A549 (cell line): ENCODE results near the gene TMEM219. TPM values are rescaled to one million over a fixed set of nuclear protein-coding genes. Genes with fewer than 3 reads are reported as not detected.
A peak's percentile ranks its signal among the peaks of the same experiment; 100 is the strongest.

Experiments used
- ATAC-seq, 2 experiments: fragments of 200-7000 bp in 1 of 2; fragments of >200 bp in 1 of 2; cut with Nextera tagmentation in 1 of 2; cut with Tn5 transposase in 1 of 2; 3 replicates each; pipeline versions ENCODE4 v1.8.0 to v1.9.1; 2018 to 2020; ENCODE audit warnings: mild to moderate bottlenecking in 1 of 2, moderate library complexity in 1 of 2
- CTCF ChIA-PET: fragments of 300-600 bp; sonication (Branson Sonifier 250); formaldehyde crosslinking; extraction: SDS; loops from one replicate; lab custom pipeline; 2021; ENCODE audit warnings: antibody characterized with exemption, inconsistent platforms; lab: Yijun Ruan, JAX
- POLR2A ChIA-PET: fragments of 350-600 bp; formaldehyde crosslinking; extraction: SDS; loops from one replicate; lab custom pipeline; 2021; ENCODE audit warnings: antibody characterized with exemption, inconsistent platforms; lab: Yijun Ruan, JAX
- DNase-seq, 2 experiments: peaks; one replicate each; pipeline versions ENCODE4 v3.0.0 to v3.0.0-alpha.2; 2011 to 2016; ENCODE audit warnings: low read depth in 1 of 2, low spot score in 1 of 2
- FAIRE-seq: peaks from 2 replicates; lab custom pipeline; 2011; peaks lifted over from hg19 to GRCh38; lab: Jason Lieb, UNC
- H3K27ac ChIP-seq, 2 experiments: fragments of >200 bp; sonication (Bioruptor Twin); formaldehyde crosslinking; 3 replicates each; pipeline ENCODE4 v1.5.1; 2016 to 2017
- H3K4me1 ChIP-seq: fragments of >200 bp; sonication (Bioruptor Twin); formaldehyde crosslinking; 3 replicates; pipeline ENCODE4 v1.6.1; 2016
- H3K4me2 ChIP-seq: fragments of >200 bp; sonication (Bioruptor Twin); formaldehyde crosslinking; 3 replicates; pipeline ENCODE4 v1.6.1; 2016
- H3K4me3 ChIP-seq: fragments of >200 bp; sonication (Bioruptor Twin); formaldehyde crosslinking; 3 replicates; pipeline ENCODE4 v1.5.1; 2016
- H3K9me3 ChIP-seq: fragments of >200 bp; sonication (Bioruptor Twin); formaldehyde crosslinking; 3 replicates; pipeline ENCODE4 v1.6.1; 2016
- BHLHE40 ChIP-seq: IDR thresholded peaks from 2 replicates; pipeline ENCODE4 v1.6.1; 2012; ENCODE audit warnings: low read depth, low read length, inconsistent platforms
- CBX2 ChIP-seq: fragments of 200-600 bp; sonication (generic); IDR thresholded peaks from 2 replicates; pipeline ENCODE4 v1.6.1; 2016; ENCODE audit warnings: low read depth, mild to moderate bottlenecking, borderline replicate concordance
- EHF ChIP-seq: fragments of 250-450 bp; sonication (Bioruptor Pico); IDR thresholded peaks from 2 replicates; pipeline ENCODE4 v1.5.0; 2020; ENCODE audit warnings: mild to moderate bottlenecking
- EP300 ChIP-seq, 2 experiments: fragments of >200 bp; sonication (Bioruptor Twin); formaldehyde crosslinking; IDR thresholded peaks; 2 replicates in 1 of 2; 3 replicates in 1 of 2; pipeline ENCODE4 v1.6.1; 2016 to 2017
- ESRRA ChIP-seq: fragments of 150-350 bp; IDR thresholded peaks from 2 replicates; pipeline ENCODE4 v1.6.1; 2014; ENCODE audit warnings: mild to moderate bottlenecking, low read length, borderline replicate concordance
- FOSL2 ChIP-seq, 2 experiments: fragments of 450-650 bp in 1 of 2; fragments of >200 bp in 1 of 2; sonication (Bioruptor Twin) in 1 of 2; formaldehyde crosslinking; IDR thresholded peaks; 2 replicates each; pipeline versions ENCODE4 v1.5.0 to v1.6.1; 2016 to 2020; ENCODE audit warnings: mild to moderate bottlenecking in 1 of 2, moderate library complexity in 1 of 2
- HDAC2 ChIP-seq: fragments of 200-600 bp; sonication (generic); IDR thresholded peaks from 2 replicates; pipeline ENCODE4 v1.6.1; 2016
- HES2 ChIP-seq: fragments of >200 bp; sonication (Bioruptor Twin); formaldehyde crosslinking; IDR thresholded peaks from 2 replicates; pipeline ENCODE4 v1.6.1; 2016
- HOXB13 ChIP-seq: fragments of 250-450 bp; sonication (Bioruptor Pico); IDR thresholded peaks from 2 replicates; pipeline ENCODE4 v1.5.0; 2020; ENCODE audit warnings: low read depth, mild to moderate bottlenecking, moderate library complexity
- JUN ChIP-seq, 2 experiments: fragments of >200 bp; sonication (Bioruptor Twin); formaldehyde crosslinking; IDR thresholded peaks; 2 replicates in 1 of 2; 3 replicates in 1 of 2; pipeline ENCODE4 v1.6.1; 2016 to 2017
- KDM1A ChIP-seq: fragments of 200-600 bp; sonication (generic); IDR thresholded peaks from 2 replicates; pipeline ENCODE4 v1.6.1; 2016; ENCODE audit warnings: low read depth, mild to moderate bottlenecking
- MAX ChIP-seq: IDR thresholded peaks from 2 replicates; pipeline ENCODE4 v1.6.1; 2012
- MAZ ChIP-seq: fragments of 150-350 bp; IDR thresholded peaks from 2 replicates; pipeline ENCODE4 v1.6.1; 2014; ENCODE audit warnings: antibody characterized with exemption, low read depth, low read length, borderline replicate concordance
- RAD21 ChIP-seq, 2 experiments: fragments of >200 bp in 1 of 2; sonication (Bioruptor Twin) in 1 of 2; formaldehyde crosslinking in 1 of 2; IDR thresholded peaks in 1 of 2; conservative IDR thresholded peaks in 1 of 2; 2 replicates in 1 of 2; 3 replicates in 1 of 2; pipeline ENCODE4 v1.6.1; 2012 to 2018; ENCODE audit warnings: inconsistent platforms in 1 of 2
- REST ChIP-seq: fragments of 200-600 bp; sonication (generic); IDR thresholded peaks from 2 replicates; pipeline ENCODE4 v1.6.1; 2016; ENCODE audit warnings: antibody characterized with exemption, mild to moderate bottlenecking, moderate library complexity
- RNF2 ChIP-seq: fragments of 200-600 bp; sonication (generic); IDR thresholded peaks from 2 replicates; pipeline ENCODE4 v1.6.1; 2016; ENCODE audit warnings: low read depth, mild to moderate bottlenecking, antibody characterized with exemption, moderate library complexity, borderline replicate concordance
- SREBF2 ChIP-seq: fragments of 450-650 bp; IDR thresholded peaks from 2 replicates; pipeline ENCODE4 v1.6.1; 2014; ENCODE audit warnings: mild to moderate bottlenecking, moderate library complexity
- TFCP2L1 ChIP-seq: fragments of 250-450 bp; sonication (Bioruptor Pico); IDR thresholded peaks from 2 replicates; pipeline ENCODE4 v1.5.0; 2021; ENCODE audit warnings: mild to moderate bottlenecking
- ZC3H11A ChIP-seq: fragments of 450-650 bp; IDR thresholded peaks from 2 replicates; pipeline ENCODE4 v1.6.1; 2014; ENCODE audit warnings: antibody characterized with exemption, mild to moderate bottlenecking
- ZFP36 ChIP-seq: fragments of 450-650 bp; IDR thresholded peaks from 2 replicates; pipeline ENCODE4 v1.6.1; 2014; ENCODE audit warnings: borderline replicate concordance; ENCODE audit not compliant: partially characterized antibody
- WGBS: methylation state at CpG from one replicate; pipeline ENCODE4 v1.1.6; 2017; ENCODE audit errors: missing lambda C conversion rate; 5-methylcytosine and 5-hydroxymethylcytosine counted together
- polyA plus RNA-seq, 4 experiments: library from polyadenylated mRNA; depleted of rRNA in 3 of 4; stranded (reverse); fragments of >200 nt; fragmentation: RNase III in 1 of 4; extraction: RNeasy Plus Mini Kit Qiagen cat#74134 plus additional on column Dnase treatment in 1 of 4; gene quantifications; 2 replicates in 3 of 4; 3 replicates in 1 of 4; pipeline ENCODE4 v1.2.3, GENCODE V29; 2011 to 2017
- TF ChIP-seq, protein P1 (sequence below): fragments of >200 bp; sonication (Bioruptor Twin); formaldehyde crosslinking; IDR thresholded peaks from 3 replicates; pipeline ENCODE4 v1.5.1; 2016
- TF ChIP-seq, protein P2 (sequence below): fragments of 150-350 bp; IDR thresholded peaks from 2 replicates; pipeline ENCODE4 v1.6.1; 2014; ENCODE audit warnings: low read depth, mild to moderate bottlenecking, low read length

Gene TMEM219
- polyA plus RNA-seq, 2 of the 4 experiments (the other 2 are of a cell fraction): 65.1 to 74.4 TPM

- Histone ChIP-seq H3K9me3 (peaks cover 4% of the 10 kb centered on the region; the same call in 1 of the 3 replicates), H3K4me3 (peak overlapping the region; percentile 67), H3K27ac (peak overlapping the region; percentile 90 to 98), H3K4me1 (peaks cover 19% of the 10 kb centered on the region), H3K4me2 (peak overlapping the region; percentile 97)
- ChIA-PET CTCF (interaction anchor here (0.6 to 2.7 kb wide), 11 partner anchors 9 to 126 kb away, joined by 3 to 18 read pairs (median 3); partner anchors contain the start of genes TBX6, TLCD3B and TMEM219), POLR2A (interaction anchor here (1.4 to 1.9 kb wide), 2 partner anchors 73 to 75 kb away, joined by 3 to 12 read pairs; partner anchors contain the start of genes ASPHD1 and SEZ6L2)
- 6% methylated on average over 21 of the region's 31 CpGs for WGBS
- TF ChIP-seq EHF (CRISPR knock-in tag): no peak
- no peak for TF ChIP-seq BHLHE40
- TF ChIP-seq ZFP36: no peak
- TF ChIP-seq, protein P1, sequence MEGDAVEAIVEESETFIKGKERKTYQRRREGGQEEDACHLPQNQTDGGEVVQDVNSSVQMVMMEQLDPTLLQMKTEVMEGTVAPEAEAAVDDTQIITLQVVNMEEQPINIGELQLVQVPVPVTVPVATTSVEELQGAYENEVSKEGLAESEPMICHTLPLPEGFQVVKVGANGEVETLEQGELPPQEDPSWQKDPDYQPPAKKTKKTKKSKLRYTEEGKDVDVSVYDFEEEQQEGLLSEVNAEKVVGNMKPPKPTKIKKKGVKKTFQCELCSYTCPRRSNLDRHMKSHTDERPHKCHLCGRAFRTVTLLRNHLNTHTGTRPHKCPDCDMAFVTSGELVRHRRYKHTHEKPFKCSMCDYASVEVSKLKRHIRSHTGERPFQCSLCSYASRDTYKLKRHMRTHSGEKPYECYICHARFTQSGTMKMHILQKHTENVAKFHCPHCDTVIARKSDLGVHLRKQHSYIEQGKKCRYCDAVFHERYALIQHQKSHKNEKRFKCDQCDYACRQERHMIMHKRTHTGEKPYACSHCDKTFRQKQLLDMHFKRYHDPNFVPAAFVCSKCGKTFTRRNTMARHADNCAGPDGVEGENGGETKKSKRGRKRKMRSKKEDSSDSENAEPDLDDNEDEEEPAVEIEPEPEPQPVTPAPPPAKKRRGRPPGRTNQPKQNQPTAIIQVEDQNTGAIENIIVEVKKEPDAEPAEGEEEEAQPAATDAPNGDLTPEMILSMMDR: no peak
- no peak for TF ChIP-seq FOSL2 (IDR thresholded peaks at IDR 0.05)
- TF ChIP-seq FOSL2 (CRISPR knock-in tag; IDR thresholded peaks at IDR 0.05): no peak
- TF ChIP-seq, protein P2, sequence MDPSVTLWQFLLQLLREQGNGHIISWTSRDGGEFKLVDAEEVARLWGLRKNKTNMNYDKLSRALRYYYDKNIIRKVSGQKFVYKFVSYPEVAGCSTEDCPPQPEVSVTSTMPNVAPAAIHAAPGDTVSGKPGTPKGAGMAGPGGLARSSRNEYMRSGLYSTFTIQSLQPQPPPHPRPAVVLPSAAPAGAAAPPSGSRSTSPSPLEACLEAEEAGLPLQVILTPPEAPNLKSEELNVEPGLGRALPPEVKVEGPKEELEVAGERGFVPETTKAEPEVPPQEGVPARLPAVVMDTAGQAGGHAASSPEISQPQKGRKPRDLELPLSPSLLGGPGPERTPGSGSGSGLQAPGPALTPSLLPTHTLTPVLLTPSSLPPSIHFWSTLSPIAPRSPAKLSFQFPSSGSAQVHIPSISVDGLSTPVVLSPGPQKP: no peak
- ATAC-seq: peak in 1 of 2 experiments; percentile 3; a peak in 3 of 6 replicates
- no peak for FAIRE-seq
- DNase-seq: peak in 1 of 2 experiments; percentile 27
Observed at GRCh38 chr16:29974291-29975133, 12.6 kb downstream of the TMEM219 start.

DNA sequence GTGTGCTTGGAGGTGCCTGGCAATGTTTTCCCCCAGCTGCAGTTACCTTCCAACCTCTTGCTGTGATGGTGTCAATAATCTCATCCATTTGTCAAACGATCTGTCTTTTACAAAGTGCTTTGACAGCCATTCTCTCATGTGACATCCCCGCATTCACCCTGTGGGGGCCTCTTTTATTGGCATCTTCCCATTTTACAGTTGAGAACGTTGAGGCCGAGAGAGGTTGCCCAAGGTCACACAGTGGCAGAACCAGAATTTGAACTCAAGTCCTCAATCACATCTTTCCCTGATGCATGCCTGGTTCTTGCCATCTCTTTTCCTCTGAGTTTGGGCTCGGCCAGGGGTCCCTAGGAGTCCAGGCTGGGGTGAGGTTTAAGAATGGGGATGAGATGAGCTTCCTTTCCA, 13.3 kb downstream of the TMEM219 start:
- H3K4me1 ChIP-seq: peaks cover 19% of the 10 kb centered on the region
- CTCF ChIA-PET: interaction anchor here (0.6 to 2.0 kb wide), 9 partner anchors 8 to 150 kb away, joined by 3 to 7 read pairs (median 3); partner anchors contain the start of gene TMEM219
- POLR2A ChIA-PET: no interaction called here
- peak overlapping the region; percentile 97 for H3K4me2 ChIP-seq
- 84% methylated on average over 5 of the region's 5 CpGs for WGBS
- TF ChIP-seq KDM1A: peak; percentile 55; the same call in 1 of the 2 replicates
- TF ChIP-seq HOXB13 (CRISPR knock-in tag): no peak
- TF ChIP-seq ESRRA: peak; percentile 100
- TF ChIP-seq, all 56 proteins: peak for 2
- Histone ChIP-seq H3K9me3 (peaks cover 4% of the 10 kb centered on the region; the same call in 1 of the 3 replicates), H3K27ac (peak overlapping the region; percentile 90 to 98; a peak in 4 of 6 replicates), H3K4me3 (peak overlapping the region; percentile 67)
- ATAC-seq (no peak), DNase-seq (no peak), FAIRE-seq (no peak)

GRCh38 chr16:29975811-29976511, 14.1 kb downstream of the TMEM219 start:
- peak overlapping the region; percentile 97 for H3K4me2 ChIP-seq
- ChIA-PET POLR2A (no interaction called here), CTCF (interaction anchor here (0.6 to 2.0 kb wide), 9 partner anchors 9 to 275 kb away, joined by 3 to 7 read pairs (median 3); partner anchors contain the start of gene TMEM219)
- peak overlapping the region; percentile 67 for H3K4me3 ChIP-seq
- ATAC-seq: no peak
- DNase-seq: no peak
- WGBS: 57% methylated on average over 6 of the region's 6 CpGs
- H3K27ac ChIP-seq: peak overlapping the region in 1 of 2 experiments; percentile 98; a peak in 3 of 6 replicates
- TF ChIP-seq RAD21 (conservative IDR thresholded peaks at IDR 0.05 in 1 of 2, IDR thresholded peaks at IDR 0.05 in 1 of 2) (no peak), HDAC2 (no peak), SREBF2 (no peak), ZC3H11A (no peak), JUN (IDR thresholded peaks at IDR 0.05) (no peak), MAX (no peak), HES2 (no peak), CBX2 (no peak), KDM1A (no peak), MAZ (no peak), TFCP2L1 (no peak), HOXB13 (CRISPR knock-in tag) (no peak), FOSL2 (IDR thresholded peaks at IDR 0.05) (no peak), FOSL2 (CRISPR knock-in tag; IDR thresholded peaks at IDR 0.05) (no peak), RNF2 (no peak), EP300 (IDR thresholded peaks at IDR 0.05) (no peak), REST (no peak)
- TF ChIP-seq, all 56 proteins: peak for 0
- no peak for FAIRE-seq
- H3K4me1 ChIP-seq: peaks cover 19% of the 10 kb centered on the region
- peaks cover 4% of the 10 kb centered on the region; the same call in 1 of the 3 replicates for H3K9me3 ChIP-seq
